GM13977 (cell line): ENCODE results near the gene TET3.

Experiments
- DNase-seq: peaks from one replicate; pipeline ENCODE4 v3.0.0; 2012; ENCODE audit warnings: low spot score
- CTCF ChIP-seq: IDR thresholded peaks from 2 replicates; pipeline ENCODE4 v1.5.1; 2012; ENCODE audit warnings: mild to moderate bottlenecking, control low read depth; ENCODE audit not compliant: insufficient read depth; ENCODE audit errors: extremely low read depth, missing control alignments
- in situ Hi-C: fragments of 300-500 bp; cut with MboI; formaldehyde crosslinking; loops from one replicate; pipeline ENCODE4 v1.12.0; 2022; ENCODE audit warnings: low sequenced_read_pairs, low pct_unique_long_range_greater_than_20kb, mixed read lengths, inconsistent platforms; ENCODE audit not compliant: unreplicated experiment

Gene TET3

GRCh38 chr2:74007711-74008110 is 23.0 kb downstream of the TET3 start:
- in situ Hi-C loops = no loop called here

DNA sequence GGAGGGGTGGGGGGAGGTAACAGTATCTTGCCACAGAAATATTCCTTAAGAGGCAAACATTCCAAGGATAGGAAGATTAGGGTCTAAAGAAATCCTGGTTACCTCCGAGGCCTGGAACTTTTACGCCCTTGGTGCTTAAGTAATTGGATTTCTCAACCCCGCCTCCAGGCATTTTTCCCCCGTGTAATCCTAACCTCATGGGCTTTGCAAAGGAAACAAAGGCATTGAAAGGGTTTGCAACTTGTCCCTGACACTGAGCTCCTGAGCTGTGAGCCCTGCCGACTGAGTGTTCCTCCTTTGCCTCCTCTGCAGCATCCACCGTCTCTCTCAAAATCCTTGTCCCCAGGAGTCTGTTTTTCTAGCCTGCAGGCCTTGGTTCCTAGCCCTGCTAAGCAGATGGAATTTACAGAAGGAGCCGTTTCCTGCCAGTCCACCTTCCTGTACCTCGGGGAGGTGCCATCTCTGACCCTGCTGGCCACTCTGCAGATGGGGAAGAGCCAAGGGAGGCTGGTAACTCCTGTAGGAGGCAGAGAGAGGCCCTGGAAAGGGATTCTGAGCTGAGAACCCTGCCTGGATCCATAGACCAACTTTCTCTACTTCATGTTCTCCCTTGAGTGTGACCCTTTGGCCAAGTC is 24.2 kb downstream of the TET3 start:
- TF ChIP-seq CTCF = no peak
- no peak for DNase-seq
- in situ Hi-C loops = no loop called here

More at GRCh38 chr2:74007711-74008110, 23.0 kb downstream of the TET3 start:
- no peak for TF ChIP-seq CTCF
- no peak for DNase-seq

- TF ChIP-seq CTCF = no peak
- DNase-seq = no peak
- in situ Hi-C loops = no loop called here
Observed at GRCh38 chr2:74009577-74009976, 24.9 kb downstream of the TET3 start.

GRCh38 chr2:74010087-74010541 is 25.4 kb downstream of the TET3 start:
- in situ Hi-C loops = no loop called here
- DNase-seq = no peak
- TF ChIP-seq CTCF = no peak

- DNase-seq = no peak
- in situ Hi-C loops = no loop called here
- no peak for TF ChIP-seq CTCF
Observed at GRCh38 chr2:74011246-74011645, 26.5 kb downstream of the TET3 start.

DNA sequence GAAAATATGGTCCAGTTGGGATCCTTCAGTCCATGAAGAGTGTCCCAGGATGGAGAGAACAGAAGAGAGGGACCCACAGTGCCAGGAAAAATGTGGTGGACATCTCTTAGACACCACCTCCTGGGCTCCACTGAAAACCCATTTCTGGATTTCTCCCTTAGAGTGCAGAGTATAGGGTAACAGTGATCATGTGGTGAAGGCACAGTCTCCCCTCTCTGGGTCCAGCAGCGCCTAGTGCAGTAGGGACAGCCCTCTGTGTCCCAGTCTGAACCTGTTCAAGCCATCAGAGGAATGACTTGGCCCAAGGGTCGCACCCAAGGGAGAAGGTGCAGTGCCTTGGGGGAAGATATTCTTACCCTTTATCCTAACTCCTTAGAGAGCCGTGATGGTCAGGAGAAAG is 30.1 kb downstream of the TET3 start:
- no peak for TF ChIP-seq CTCF
- in situ Hi-C loops = no loop called here
- no peak for DNase-seq
